Esophagus muscularis mucosa (tissue), 4 donors: Measurements from ENCODE around the gene GIMAP4. TPM values are rescaled to one million over a fixed set of nuclear protein-coding genes. Genes with fewer than 3 reads are reported as not detected.

Experiments used
- DNase-seq: peaks from one replicate; pipeline ENCODE4 v3.0.0-alpha.2; 2017; ENCODE audit errors: extremely low spot score
- H3K27ac ChIP-seq, 4 donors: fragments of 200-600 bp; sonication (generic); replicated peaks in 1 of 4; 1 replicate in 3 of 4; 2 replicates in 1 of 4; pipeline ENCODE4 v1.5.1; 2016 to 2019; ENCODE audit warnings: mild to moderate bottlenecking in 1 of 4
- H3K27me3 ChIP-seq, 4 donors: fragments of 200-600 bp; sonication (generic); one replicate each; pipeline versions ENCODE4 v1.5.1 to v1.6.0; 2016 to 2019
- H3K36me3 ChIP-seq, 4 donors: fragments of 200-600 bp; sonication (generic); one replicate each; pipeline ENCODE4 v1.5.1; 2016 to 2019
- H3K4me1 ChIP-seq, 4 donors: fragments of 200-600 bp; sonication (generic); one replicate each; pipeline ENCODE4 v1.5.1; 2016 to 2019
- H3K4me3 ChIP-seq, 4 donors: fragments of 200-600 bp; sonication (generic); 1 replicate in 2 of 4; 2 replicates in 2 of 4; pipeline ENCODE4 v1.5.1; 2016 to 2019; ENCODE audit warnings: mild to moderate bottlenecking in 4 of 4, moderate library complexity in 1 of 4
- H3K9me3 ChIP-seq, 4 donors: fragments of 200-600 bp; sonication (generic); 1 replicate in 3 of 4; 2 replicates in 1 of 4; pipeline ENCODE4 v1.5.1; 2016 to 2019
- CTCF ChIP-seq, 3 experiments: fragments of 200-600 bp in 2 of 3; fragments of 450-650 bp in 1 of 3; sonication (generic) in 2 of 3; IDR thresholded peaks; one replicate each; pipeline ENCODE4 v1.5.1; 2017 to 2019; ENCODE audit warnings: antibody characterized with exemption in 3 of 3, mild to moderate bottlenecking in 2 of 3, moderate library complexity in 1 of 3
- EP300 ChIP-seq: sonication (generic); formaldehyde crosslinking; IDR thresholded peaks from one replicate; pipeline ENCODE4 v1.6.1; 2017; ENCODE audit warnings: antibody characterized with exemption
- POLR2A ChIP-seq: fragments of 450-650 bp; IDR thresholded peaks from one replicate; pipeline ENCODE4 v1.6.1; 2017; ENCODE audit warnings: antibody characterized with exemption, moderate library complexity, mild to moderate bottlenecking, low read depth
- POLR2AphosphoS5 ChIP-seq, 2 donors: sonication (generic); formaldehyde crosslinking; IDR thresholded peaks; one replicate each; pipeline ENCODE4 v1.6.1; 2017; ENCODE audit warnings: antibody characterized with exemption in 2 of 2
- WGBS: methylation state at CpG from one replicate; pipeline ENCODE4 v1.1.5; 2018; 5-methylcytosine and 5-hydroxymethylcytosine counted together
- intact Hi-C: fragments of 100-400 bp; cut with DNase I; formaldehyde crosslinking; loops from one replicate; pipeline ENCODE4 v1.15.1; 2023
- total RNA-seq, 4 donors: library from RNA; depleted of rRNA; stranded (reverse); fragments of >200 nt; gene quantifications; one replicate each; pipeline versions ENCODE4 v1.1.0 to v1.2.1, GENCODE V29; 2016

The GIMAP4 gene
- total RNA-seq, 4 donors from 2014 or later, result 18.3 to 35.3 (median 31.1) TPM

- DNase-seq, result no peak
- Histone ChIP-seq H3K27me3 (no peaks in the 10 kb centered on the region), H3K4me1 (no peaks in the 10 kb centered on the region), H3K9me3 (peaks cover 0 to 13% (median 2%) of the 10 kb centered on the region in 4 donors), H3K36me3 (no peaks in the 10 kb centered on the region), H3K4me3 (no peak overlapping the region), H3K27ac (no peak overlapping the region)
- TF ChIP-seq EP300 (no peak), CTCF (IDR thresholded peaks at IDR 0.05) (no peak), POLR2A (no peak), POLR2AphosphoS5 (IDR thresholded peaks at IDR 0.05) (no peak)
- intact Hi-C loops, result no loop called here
- WGBS, result 58% methylated on average over 2 of the region's 2 CpGs
Observed at GRCh38 chr7:150562919-150563318, 4.3 kb upstream of the GIMAP4 start.

- TF ChIP-seq POLR2AphosphoS5 (IDR thresholded peaks at IDR 0.05) (no peak), POLR2A (no peak), EP300 (no peak), CTCF (IDR thresholded peaks at IDR 0.05) (no peak)
- no peak for DNase-seq
- 51% methylated on average over 5 of the region's 5 CpGs for WGBS
- Histone ChIP-seq H3K4me3 (no peak overlapping the region), H3K9me3 (peaks cover 0 to 13% (median 2%) of the 10 kb centered on the region in 4 donors), H3K27ac (no peak overlapping the region), H3K27me3 (no peaks in the 10 kb centered on the region), H3K36me3 (no peaks in the 10 kb centered on the region), H3K4me1 (no peaks in the 10 kb centered on the region)
- intact Hi-C loops, result no loop called here
Observed at GRCh38 chr7:150564006-150564405, 3.2 kb upstream of the GIMAP4 start.

- 64% methylated on average over 3 of the region's 3 CpGs for WGBS
- no peak for DNase-seq
- Histone ChIP-seq H3K27ac (no peak overlapping the region), H3K9me3 (peaks cover 0 to 13% (median 2%) of the 10 kb centered on the region in 4 donors), H3K4me3 (no peak overlapping the region), H3K4me1 (no peaks in the 10 kb centered on the region), H3K27me3 (no peaks in the 10 kb centered on the region), H3K36me3 (no peaks in the 10 kb centered on the region)
- intact Hi-C loops, result no loop called here
- TF ChIP-seq CTCF (IDR thresholded peaks at IDR 0.05) (no peak), EP300 (no peak), POLR2A (no peak), POLR2AphosphoS5 (IDR thresholded peaks at IDR 0.05) (no peak)
Observed at GRCh38 chr7:150564566-150564965, 2.6 kb upstream of the GIMAP4 start.

- TF ChIP-seq CTCF (IDR thresholded peaks at IDR 0.05) (no peak), POLR2A (no peak), EP300 (no peak), POLR2AphosphoS5 (IDR thresholded peaks at IDR 0.05) (no peak)
- 88% methylated on average over 7 of the region's 7 CpGs for WGBS
- Histone ChIP-seq H3K4me3 (no peak overlapping the region), H3K36me3 (peaks cover 0 to 6% (median 0%) of the 10 kb centered on the region in 4 donors), H3K9me3 (peaks cover 0 to 8% (median under 1%) of the 10 kb centered on the region in 4 donors), H3K27ac (no peak overlapping the region), H3K4me1 (no peaks in the 10 kb centered on the region), H3K27me3 (no peaks in the 10 kb centered on the region)
- DNase-seq, result no peak
- intact Hi-C loops, result no loop called here
Observed at GRCh38 chr7:150565239-150565638, 2.0 kb upstream of the GIMAP4 start.

GRCh38 chr7:150566123-150566522 lies 1.1 kb upstream of the GIMAP4 start:
- intact Hi-C loops, result no loop called here
- 44% methylated on average over 3 of the region's 3 CpGs for WGBS

More at GRCh38 chr7:150566123-150566522, 1.1 kb upstream of the GIMAP4 start:
- TF ChIP-seq POLR2A (no peak), EP300 (no peak), CTCF (IDR thresholded peaks at IDR 0.05) (no peak), POLR2AphosphoS5 (IDR thresholded peaks at IDR 0.05) (no peak)
- Histone ChIP-seq H3K36me3 (peaks cover 0 to 15% (median 3%) of the 10 kb centered on the region in 4 donors), H3K4me1 (no peaks in the 10 kb centered on the region), H3K9me3 (no peaks in the 10 kb centered on the region), H3K27ac (no peak overlapping the region), H3K4me3 (no peak overlapping the region), H3K27me3 (no peaks in the 10 kb centered on the region)
- no peak for DNase-seq
